IMR-90 (cell line): ENCODE data around the gene RXFP1.

ENCODE experiments used
- CEBPB ChIP-seq: IDR thresholded peaks from 2 replicates; pipeline ENCODE4 v1.6.1; 2012; ENCODE audit warnings: low read depth, low read length, improper control_type of control experiment
- CTCF ChIP-seq: conservative IDR thresholded peaks from 2 replicates; pipeline ENCODE4 v1.5.1; 2012; ENCODE audit warnings: mild to moderate bottlenecking, low read depth, low read length, improper control_type of control experiment
- POLR2A ChIP-seq: IDR thresholded peaks from 2 replicates; pipeline ENCODE4 v1.6.1; 2012; ENCODE audit warnings: mild to moderate bottlenecking, low read depth, low read length
- RAD21 ChIP-seq: IDR thresholded peaks from 2 replicates; pipeline ENCODE4 v1.6.1; 2012; ENCODE audit warnings: low read length, improper control_type of control experiment

- TF ChIP-seq RAD21, result no peak
- no peak for TF ChIP-seq CEBPB
- no peak for TF ChIP-seq CTCF
- no peak for TF ChIP-seq POLR2A
Measured at GRCh38 chr4:158688813-158689212, 167.1 kb downstream of the RXFP1 start.
